GM20000 (cell line): ENCODE measurements around the gene TRMT2A.

Source experiments
- DNase-seq: peaks from one replicate; pipeline ENCODE4 v3.0.0; 2012; ENCODE audit warnings: low spot score
- CTCF ChIP-seq: IDR thresholded peaks from 2 replicates; pipeline ENCODE4 v1.5.1; 2012; ENCODE audit warnings: mild to moderate bottlenecking, control low read depth; ENCODE audit errors: extremely low read depth, missing control alignments

The TRMT2A gene

DNA sequence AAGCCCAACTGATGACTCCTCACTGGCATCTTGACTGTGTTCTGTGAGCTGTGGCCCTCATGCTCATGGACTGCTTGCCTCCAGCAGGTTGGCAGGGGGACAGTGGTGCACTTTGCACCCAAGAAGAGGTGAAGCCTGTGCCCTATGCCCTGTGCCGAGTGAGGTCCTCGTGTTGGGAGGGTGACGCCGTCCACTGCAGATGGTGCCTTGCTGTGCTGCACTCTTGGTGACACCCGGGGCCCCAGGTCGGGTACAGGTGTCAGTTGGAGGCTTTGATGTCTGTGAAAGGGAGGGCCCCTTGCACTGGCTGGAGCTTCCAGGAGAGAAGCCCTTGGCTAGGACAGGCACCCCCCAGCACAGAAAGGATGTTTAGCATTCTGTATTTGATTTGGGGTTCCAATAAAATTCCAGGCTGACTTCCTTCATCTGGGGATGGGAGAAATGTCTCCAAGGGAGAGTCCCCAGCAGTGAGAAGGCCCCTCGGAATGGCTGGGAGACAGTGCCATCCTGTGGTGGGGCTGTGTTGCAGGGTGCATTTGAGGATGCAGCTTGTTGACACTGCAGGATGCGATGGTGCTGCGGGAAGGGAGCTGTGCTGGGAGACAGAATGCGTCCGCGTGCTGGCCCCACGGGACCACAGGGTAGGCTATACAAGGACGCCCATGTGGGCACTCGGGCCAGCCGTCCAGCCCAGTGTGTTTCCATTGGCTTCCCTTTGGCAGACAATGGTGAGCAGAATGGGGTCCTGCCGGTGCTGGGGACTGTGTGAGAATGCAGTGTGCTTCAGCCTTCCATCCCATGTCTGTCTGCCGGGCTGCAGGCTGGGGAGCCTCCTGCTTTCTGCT, 12.1 kb upstream of the TRMT2A start:
- peak; percentile 64 for DNase-seq
- TF ChIP-seq CTCF, result peak; percentile 38

DNA sequence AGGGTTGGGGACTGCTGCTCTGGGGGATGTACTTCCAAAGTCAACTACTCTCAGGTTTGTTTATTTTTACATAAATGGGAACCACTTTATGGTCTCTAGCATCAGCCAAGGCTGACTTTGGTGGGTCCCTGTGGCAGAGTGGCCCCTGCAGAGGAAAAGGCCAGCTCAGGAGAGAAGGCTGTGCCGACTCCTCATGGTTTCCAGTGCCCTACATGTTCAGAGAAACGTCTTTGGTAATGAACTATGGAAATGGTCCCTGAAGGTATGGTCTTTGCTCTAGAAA, 11.5 kb upstream of the TRMT2A start:
- DNase-seq, result no peak
- no peak for TF ChIP-seq CTCF

GRCh38 chr22:20127869-20128618, 11.0 kb upstream of the TRMT2A start:
- no peak for DNase-seq
- TF ChIP-seq CTCF, result no peak

DNA sequence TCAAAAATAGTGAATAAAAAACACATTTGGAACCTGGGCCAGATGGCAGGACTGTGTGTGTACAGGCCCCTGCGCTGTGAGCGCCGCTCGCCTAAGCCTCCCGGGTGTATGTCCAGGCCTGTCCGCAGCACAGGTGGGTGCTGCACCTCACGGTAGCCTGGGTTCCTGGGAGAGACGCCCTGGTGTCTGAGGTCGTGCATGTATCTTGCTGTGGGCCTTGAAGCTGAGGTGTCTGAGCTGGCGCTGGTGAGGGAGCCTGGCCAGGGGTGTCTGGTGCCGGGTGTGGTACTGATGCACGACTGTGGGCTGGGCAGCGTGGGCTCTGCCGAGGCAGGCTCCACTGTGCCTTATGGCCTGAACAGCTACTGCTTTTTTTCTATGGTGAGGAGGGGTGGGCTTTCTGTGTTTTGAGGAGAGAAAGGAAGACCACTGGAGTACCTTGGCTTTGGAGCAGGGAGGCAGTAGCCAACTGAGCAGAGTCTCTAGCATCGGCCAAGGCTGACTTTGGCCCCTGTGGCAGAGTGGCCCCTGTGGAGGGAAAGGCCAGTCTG, 10.4 kb upstream of the TRMT2A start:
- DNase-seq, result no peak
- TF ChIP-seq CTCF, result no peak

DNA sequence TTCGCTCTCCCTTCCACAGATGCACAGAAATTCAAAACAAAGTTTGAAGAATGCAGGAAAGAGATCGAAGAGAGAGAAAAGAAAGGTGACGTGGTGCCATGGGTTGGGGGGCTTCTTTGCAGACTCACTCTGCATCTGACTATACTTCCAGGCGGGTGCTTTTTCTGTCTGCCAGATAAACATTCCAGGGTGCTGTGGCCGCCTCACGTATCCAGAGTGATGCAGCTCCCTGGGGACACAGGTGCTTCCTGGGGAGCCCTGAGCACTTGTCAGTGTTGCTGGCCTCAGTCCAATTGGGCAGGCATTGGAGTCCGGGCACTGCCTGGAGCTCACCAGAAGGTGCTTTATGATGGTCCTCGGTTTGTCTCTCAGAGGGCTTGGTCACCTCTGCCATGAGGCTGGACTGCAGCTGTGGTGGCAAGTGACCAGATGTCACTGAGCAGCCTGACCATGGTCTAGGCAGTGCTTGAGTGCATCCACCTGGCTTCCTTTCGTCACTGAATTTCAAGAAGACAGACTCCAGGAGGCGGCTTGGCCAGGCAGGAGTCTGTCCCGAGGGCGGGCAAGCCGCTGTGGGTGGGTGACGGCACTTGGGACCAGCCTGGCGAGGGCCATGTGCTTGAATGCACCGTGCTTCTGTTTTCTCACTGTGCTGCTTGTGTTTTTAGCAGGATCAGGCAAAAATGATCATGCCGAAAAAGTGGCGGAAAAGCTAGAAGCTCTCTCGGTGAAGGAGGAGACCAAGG, 9.4 kb upstream of the TRMT2A start:
- no peak for DNase-seq
- no peak for TF ChIP-seq CTCF

DNA sequence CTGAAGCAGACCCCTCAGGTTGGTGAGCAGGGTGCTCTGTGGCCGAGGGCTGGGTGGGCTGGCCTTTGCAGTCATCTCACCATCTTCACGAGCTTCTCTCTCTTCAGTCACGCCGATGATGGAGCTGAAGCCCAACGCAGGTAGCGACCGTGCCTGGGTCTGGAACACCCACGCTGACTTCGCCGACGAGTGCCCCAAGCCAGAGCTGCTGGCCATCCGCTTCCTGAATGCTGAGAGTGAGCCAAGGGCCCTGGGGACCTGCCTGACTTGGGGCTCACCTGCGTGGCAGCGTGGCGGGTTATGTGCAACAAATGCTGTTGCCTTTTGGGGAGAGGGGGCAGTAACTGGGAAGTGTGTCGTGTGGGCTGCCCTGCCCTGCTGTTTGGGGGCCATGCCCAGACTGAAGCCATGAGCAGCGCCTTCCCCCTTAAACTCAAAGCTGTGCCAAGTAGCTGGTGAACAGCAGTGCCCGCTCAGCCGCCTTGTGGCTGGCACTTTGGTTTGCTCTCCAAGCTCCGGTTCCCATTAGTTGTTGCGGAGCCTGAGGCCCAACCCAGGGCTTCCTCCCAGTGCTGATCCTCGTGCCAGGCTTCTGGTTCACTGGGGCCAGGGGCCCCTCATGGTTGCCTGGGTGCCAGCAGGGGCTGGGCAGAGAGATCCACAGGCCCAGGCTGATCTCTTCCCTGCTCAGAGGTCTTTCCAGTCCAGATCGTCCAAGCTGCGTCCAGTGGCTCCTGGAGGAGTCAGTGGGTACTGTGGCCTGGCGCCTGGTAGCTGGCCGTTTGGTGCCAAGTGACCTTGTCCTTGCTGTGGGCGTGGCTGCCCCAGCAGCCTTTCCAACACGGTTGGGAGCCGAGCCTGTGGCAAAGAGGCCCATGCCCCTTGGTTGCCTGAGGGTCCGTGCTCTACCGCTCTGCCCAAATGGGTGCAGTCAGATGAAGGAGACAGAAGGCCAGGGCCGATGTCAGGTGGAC, 8.5 kb upstream of the TRMT2A start:
- no peak for DNase-seq
- TF ChIP-seq CTCF, result no peak
